ENCODE measurements around the gene PLA2G3.

PLA2G3 gene

GRCh38 chr22:31144223-31144622 is 3.9 kb upstream of the PLA2G3 start:
- no peak for DNase-seq

- DNase-seq = no peak
These were observed 3.2 kb upstream of the PLA2G3 start for GRCh38 chr22:31143537-31143936.

- no peak for DNase-seq
These were observed 2.7 kb upstream of the PLA2G3 start for GRCh38 chr22:31143038-31143437.

GRCh38 chr22:31142285-31142684 is 2.0 kb upstream of the PLA2G3 start:
- DNase-seq = no peak

- DNase-seq = no peak
These were observed 1.2 kb upstream of the PLA2G3 start for GRCh38 chr22:31141551-31141950.

GRCh38 chr22:31140746-31141145 is 438 bp upstream of the PLA2G3 start:
- no peak for DNase-seq

GRCh38 chr22:31139066-31139465 is 1.2 kb downstream of the PLA2G3 start:
- no peak for DNase-seq

GRCh38 chr22:31138126-31138525 is 2.2 kb downstream of the PLA2G3 start:
- DNase-seq = no peak

- no peak for DNase-seq
These were observed 2.6 kb downstream of the PLA2G3 start for GRCh38 chr22:31137721-31138120.

- no peak for DNase-seq
These were observed 3.6 kb downstream of the PLA2G3 start for GRCh38 chr22:31136711-31137110.

- no peak for DNase-seq
These were observed 4.2 kb downstream of the PLA2G3 start for GRCh38 chr22:31136155-31136554.

- DNase-seq = no peak
These were observed 4.6 kb downstream of the PLA2G3 start for GRCh38 chr22:31135706-31136105.

GRCh38 chr22:31134688-31135087 is 5.6 kb downstream of the PLA2G3 start:
- no peak for DNase-seq

- DNase-seq = no peak
These were observed 6.4 kb downstream of the PLA2G3 start for GRCh38 chr22:31133911-31134310.

- DNase-seq = no peak
These were observed 9.4 kb downstream of the PLA2G3 start for GRCh38 chr22:31130873-31131272.

- no peak for DNase-seq
These were observed 12.2 kb downstream of the PLA2G3 start for GRCh38 chr22:31128156-31128555.

- DNase-seq = no peak
These were observed 13.0 kb downstream of the PLA2G3 start for GRCh38 chr22:31127181-31127772.

- DNase-seq = no peak
These were observed 13.5 kb downstream of the PLA2G3 start for GRCh38 chr22:31126869-31127175.

- no peak for DNase-seq
These were observed 14.0 kb downstream of the PLA2G3 start for GRCh38 chr22:31126128-31126868.

- DNase-seq = no peak
These were observed 14.7 kb downstream of the PLA2G3 start for GRCh38 chr22:31125521-31126117.

GRCh38 chr22:31124811-31125465 is 15.4 kb downstream of the PLA2G3 start:
- no peak for DNase-seq

GRCh38 chr22:31124290-31124689 is 16.0 kb downstream of the PLA2G3 start:
- no peak for DNase-seq

GRCh38 chr22:31123292-31123602 is 17.1 kb downstream of the PLA2G3 start:
- DNase-seq = no peak

Data from NCI-H524 treated with DMSO at 0.1 percent for 48 hours (cell line).